HepG2 (cell line): ENCODE data around the gene LOXL3. TPM values are rescaled to one million over a fixed set of nuclear protein-coding genes. Genes with fewer than 3 reads are reported as not detected.

Experiments
- AKAP8 ChIP-seq: sonication (generic); formaldehyde crosslinking; IDR thresholded peaks from 2 replicates; pipeline ENCODE4 v1.5.1; 2020; ENCODE audit warnings: mild to moderate bottlenecking, missing genetic modification reagents
- ARNTL ChIP-seq: sonication (generic); formaldehyde crosslinking; IDR thresholded peaks from 2 replicates; pipeline ENCODE4 v1.4.0; 2020; ENCODE audit warnings: mild to moderate bottlenecking, missing genetic modification reagents
- DDIT3 ChIP-seq: sonication (generic); formaldehyde crosslinking; IDR thresholded peaks from 2 replicates; pipeline ENCODE4 v1.4.0; 2020; ENCODE audit warnings: mild to moderate bottlenecking, missing genetic modification reagents
- DRAP1 ChIP-seq: IDR thresholded peaks from 2 replicates; pipeline ENCODE4 v1.6.1; 2016; ENCODE audit warnings: missing genetic modification reagents, missing compliant biosample characterization
- GABPA ChIP-seq, 2 experiments: IDR thresholded peaks; 2 replicates each; pipeline ENCODE4 v1.6.1; 2011 to 2016; ENCODE audit warnings: low read depth in 2 of 2, low read length in 1 of 2, missing biosample characterization in 1 of 2, missing genetic modification characterization in 1 of 2
- HNF1A ChIP-seq, 2 experiments: sonication (generic) in 1 of 2; formaldehyde crosslinking in 1 of 2; IDR thresholded peaks; 2 replicates each; pipeline versions ENCODE4 v1.4.0 to v1.6.1; 2016 to 2020; ENCODE audit warnings: borderline replicate concordance in 1 of 2, low read depth in 1 of 2, mild to moderate bottlenecking in 1 of 2, missing genetic modification reagents in 1 of 2
- KDM5B ChIP-seq: sonication (generic); formaldehyde crosslinking; IDR thresholded peaks from 2 replicates; pipeline ENCODE4 v1.4.0; 2020; ENCODE audit warnings: missing genetic modification reagents, mild to moderate bottlenecking, borderline replicate concordance
- ZBTB49 ChIP-seq: sonication (generic); formaldehyde crosslinking; IDR thresholded peaks from 2 replicates; pipeline ENCODE4 v1.4.0; 2020; ENCODE audit warnings: missing genetic modification reagents, borderline replicate concordance
- ZNF292 ChIP-seq: sonication (generic); formaldehyde crosslinking; IDR thresholded peaks from 2 replicates; pipeline ENCODE4 v1.8.1; 2022; ENCODE audit warnings: mild to moderate bottlenecking, low read depth, missing genetic modification reagents, borderline replicate concordance
- ZNF317 ChIP-seq: sonication (generic); formaldehyde crosslinking; IDR thresholded peaks from 2 replicates; pipeline ENCODE4 v1.5.0; 2020; ENCODE audit warnings: mild to moderate bottlenecking, missing genetic modification reagents
- ZNF512B ChIP-seq: sonication (generic); formaldehyde crosslinking; IDR thresholded peaks from 2 replicates; pipeline ENCODE4 v1.5.1; 2020; ENCODE audit warnings: missing genetic modification reagents, mild to moderate bottlenecking, borderline replicate concordance
- ZNF513 ChIP-seq: sonication (generic); formaldehyde crosslinking; conservative IDR thresholded peaks from 2 replicates; pipeline ENCODE4 v1.5.0; 2020; ENCODE audit warnings: missing genetic modification reagents
- polyA plus RNA-seq, 8 experiments: library from polyadenylated mRNA; depleted of rRNA in 3 of 8; stranded (reverse) in 7 of 8; unstranded in 1 of 8; fragments of >200 nt; fragmentation: Illumina TruSeq in 4 of 8; extraction: Trizol in 4 of 8; gene quantifications; 2 replicates each; pipeline versions ENCODE4 v1.2.1 to v1.2.3, GENCODE V29; 2011 to 2016; ENCODE audit warnings: low read depth in 4 of 8, missing spikeins in 1 of 8, mixed read lengths in 1 of 8; ENCODE audit not compliant: insufficient read depth in 1 of 8
- total RNA-seq, 5 experiments: library from RNA; depleted of rRNA; stranded (reverse); fragments of >200 nt; fragmentation: Illumina TruSeq; extraction: Trizol; gene quantifications; 2 replicates each; pipeline ENCODE4 v1.2.3, GENCODE V29; 2016; ENCODE audit warnings: low read depth in 1 of 5

LOXL3 gene
- total and polyA plus RNA-seq, 2 of the 13 experiments (the other 11 are each of a cell fraction or from before 2014, with no cell fraction given), result 0.55 to 6.5 TPM

- TF ChIP-seq ZNF512B (CRISPR knock-in tag) (peak; percentile 60; the same call in 1 of the 2 replicates), ZNF292 (CRISPR knock-in tag) (peak; percentile 57; the same call in 1 of the 2 replicates), DDIT3 (no peak), ZBTB49 (CRISPR knock-in tag) (0 out of 2 replicates have a peak, but pooled peaks have one; percentile 10), HNF1A (IDR thresholded peaks at IDR 0.05; ENCODE audit: low read depth) (0 out of 2 replicates have a peak, but pooled peaks have one; percentile 3), HNF1A (CRISPR knock-in tag; IDR thresholded peaks at IDR 0.05; ENCODE audit: borderline replicate concordance) (peak; percentile 86; the same call in 1 of the 2 replicates), AKAP8 (CRISPR knock-in tag) (peak; percentile 96), ZNF317 (CRISPR knock-in tag) (peak; percentile 47), DRAP1 (CRISPR knock-in tag) (peak; percentile 80), KDM5B (CRISPR knock-in tag) (peak; percentile 77; the same call in 1 of the 2 replicates), GABPA (IDR thresholded peaks at IDR 0.05; ENCODE audit: low read depth, low read length) (no peak), GABPA (CRISPR knock-in tag; IDR thresholded peaks at IDR 0.05; ENCODE audit: low read depth) (peak; percentile 96), ARNTL (CRISPR knock-in tag) (peak; percentile 99), ZNF513 (CRISPR knock-in tag) (no peak)
Observed at GRCh38 chr2:74507145-74507925, 46.4 kb downstream of the LOXL3 start, which contains the start of gene PCGF1 (continued).
